LNCaP clone FGC (cell line): Measurements from ENCODE around the gene SNCB.

Experiments used
- DNase-seq: peaks from one replicate; pipeline ENCODE4 v3.0.0-alpha.2; 2011; ENCODE audit warnings: low read depth
- H3K4me3 ChIP-seq: 2 replicates; pipeline ENCODE4 v1.5.1; 2011; ENCODE audit warnings: mild to moderate bottlenecking, low read depth, low read length, control low read depth
- TF ChIP-seq, protein P1 (sequence below): IDR thresholded peaks from 2 replicates; pipeline ENCODE4 v1.5.1; 2012; ENCODE audit warnings: mild to moderate bottlenecking; ENCODE audit not compliant: control insufficient read depth, insufficient read depth; ENCODE audit errors: extremely low read depth

SNCB gene

DNA sequence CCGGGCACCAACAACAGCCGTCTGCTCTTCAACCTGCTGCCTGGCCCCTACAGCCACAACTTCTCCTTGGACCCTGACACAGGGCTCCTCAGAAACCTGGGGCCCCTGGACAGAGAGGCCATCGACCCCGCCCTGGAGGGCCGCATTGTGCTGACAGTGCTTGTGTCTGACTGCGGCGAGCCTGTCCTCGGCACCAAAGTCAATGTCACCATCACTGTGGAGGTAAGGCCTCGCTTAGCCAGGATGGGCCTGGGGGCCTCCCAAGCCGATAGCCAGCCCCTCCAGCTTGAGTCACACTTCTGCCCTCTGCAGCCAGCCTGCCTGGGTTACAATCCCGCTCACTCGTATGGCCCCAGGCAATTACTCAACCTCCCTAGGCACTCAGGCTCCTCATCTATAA, 49.0 kb downstream of the SNCB start:
- TF ChIP-seq, protein P1, sequence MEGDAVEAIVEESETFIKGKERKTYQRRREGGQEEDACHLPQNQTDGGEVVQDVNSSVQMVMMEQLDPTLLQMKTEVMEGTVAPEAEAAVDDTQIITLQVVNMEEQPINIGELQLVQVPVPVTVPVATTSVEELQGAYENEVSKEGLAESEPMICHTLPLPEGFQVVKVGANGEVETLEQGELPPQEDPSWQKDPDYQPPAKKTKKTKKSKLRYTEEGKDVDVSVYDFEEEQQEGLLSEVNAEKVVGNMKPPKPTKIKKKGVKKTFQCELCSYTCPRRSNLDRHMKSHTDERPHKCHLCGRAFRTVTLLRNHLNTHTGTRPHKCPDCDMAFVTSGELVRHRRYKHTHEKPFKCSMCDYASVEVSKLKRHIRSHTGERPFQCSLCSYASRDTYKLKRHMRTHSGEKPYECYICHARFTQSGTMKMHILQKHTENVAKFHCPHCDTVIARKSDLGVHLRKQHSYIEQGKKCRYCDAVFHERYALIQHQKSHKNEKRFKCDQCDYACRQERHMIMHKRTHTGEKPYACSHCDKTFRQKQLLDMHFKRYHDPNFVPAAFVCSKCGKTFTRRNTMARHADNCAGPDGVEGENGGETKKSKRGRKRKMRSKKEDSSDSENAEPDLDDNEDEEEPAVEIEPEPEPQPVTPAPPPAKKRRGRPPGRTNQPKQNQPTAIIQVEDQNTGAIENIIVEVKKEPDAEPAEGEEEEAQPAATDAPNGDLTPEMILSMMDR: no peak
- no peak overlapping the region for H3K4me3 ChIP-seq
- DNase-seq: no peak

DNA sequence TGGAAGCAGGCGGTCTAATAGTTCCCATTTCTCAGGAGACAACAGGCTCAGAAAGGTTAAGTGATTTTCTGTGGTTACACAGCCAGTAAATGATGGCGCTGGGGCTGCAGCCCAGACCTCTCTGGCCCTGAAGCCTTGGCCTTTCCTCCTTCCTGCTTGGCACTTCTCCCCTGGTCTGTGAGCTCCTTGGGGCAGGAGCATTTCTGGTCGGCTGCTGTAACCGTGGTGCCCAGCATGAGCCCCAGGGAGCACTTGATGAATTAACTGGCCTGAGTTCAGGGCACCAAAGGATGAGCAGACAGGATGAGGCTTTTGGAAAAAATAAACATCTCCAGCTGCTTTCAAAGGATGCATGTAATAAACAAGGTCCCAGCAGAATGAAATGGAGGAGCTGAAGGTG, 51.0 kb downstream of the SNCB start:
- TF ChIP-seq, protein P1: no peak
- H3K4me3 ChIP-seq: no peak overlapping the region
- DNase-seq: no peak

DNA sequence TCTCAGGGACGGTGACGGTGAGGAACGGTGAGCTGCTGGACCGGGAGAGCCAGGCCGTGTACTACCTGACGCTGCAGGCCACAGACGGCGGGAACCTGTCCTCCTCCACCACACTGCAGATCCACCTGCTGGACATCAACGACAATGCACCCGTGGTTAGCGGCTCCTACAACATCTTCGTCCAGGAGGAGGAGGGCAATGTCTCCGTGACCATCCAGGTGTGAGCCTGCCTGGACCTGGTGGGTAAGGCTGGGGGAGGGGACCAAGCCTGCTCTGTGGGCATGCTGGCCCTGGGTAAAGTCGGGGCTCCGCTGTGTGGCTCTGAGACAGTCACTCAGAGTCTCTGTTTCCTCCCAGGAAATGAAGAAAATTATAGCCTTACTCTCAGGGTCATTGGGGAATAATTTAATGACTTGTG, 51.9 kb downstream of the SNCB start:
- TF ChIP-seq, protein P1: peak; percentile 91
- peak; percentile 72 for DNase-seq
- H3K4me3 ChIP-seq: no peak overlapping the region

DNA sequence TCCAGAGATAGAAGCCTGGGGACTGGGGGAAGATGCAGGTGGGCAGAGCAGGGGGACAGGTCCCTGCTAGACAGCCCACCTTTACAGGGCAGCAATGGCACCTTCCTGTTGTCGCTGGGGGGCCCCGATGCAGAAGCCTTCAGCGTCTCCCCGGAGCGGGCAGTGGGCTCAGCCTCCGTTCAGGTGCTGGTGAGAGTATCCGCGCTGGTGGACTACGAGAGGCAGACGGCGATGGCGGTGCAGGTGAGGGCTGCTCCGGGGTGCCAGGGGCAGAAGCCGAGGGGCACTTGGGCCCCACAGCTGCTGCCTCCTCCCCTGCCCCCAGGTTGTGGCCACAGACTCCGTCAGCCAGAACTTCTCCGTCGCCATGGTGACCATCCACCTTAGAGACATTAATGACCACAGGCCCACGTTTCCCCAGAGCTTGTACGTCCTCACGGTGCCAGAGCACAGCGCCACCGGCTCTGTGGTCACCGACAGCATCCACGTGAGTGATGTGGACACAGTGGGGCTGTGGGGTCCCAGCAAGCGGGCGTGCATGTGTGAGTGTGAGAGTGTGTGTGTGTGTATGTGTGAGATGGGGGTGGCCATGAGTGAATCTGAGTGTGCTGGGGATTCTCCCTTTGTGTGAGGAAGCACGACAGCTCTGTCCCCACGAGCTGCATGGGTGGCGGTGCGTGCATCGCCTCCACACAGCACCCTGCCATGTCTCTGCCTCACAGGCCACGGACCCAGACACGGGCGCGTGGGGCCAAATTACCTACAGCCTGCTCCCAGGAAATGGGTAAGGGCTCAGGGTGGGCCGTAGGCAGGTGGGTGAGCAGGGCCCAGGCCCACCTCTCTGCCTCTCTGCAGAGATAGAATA, 52.8 kb downstream of the SNCB start:
- TF ChIP-seq, protein P1: no peak
- no peak for DNase-seq
- H3K4me3 ChIP-seq: no peak overlapping the region

DNA sequence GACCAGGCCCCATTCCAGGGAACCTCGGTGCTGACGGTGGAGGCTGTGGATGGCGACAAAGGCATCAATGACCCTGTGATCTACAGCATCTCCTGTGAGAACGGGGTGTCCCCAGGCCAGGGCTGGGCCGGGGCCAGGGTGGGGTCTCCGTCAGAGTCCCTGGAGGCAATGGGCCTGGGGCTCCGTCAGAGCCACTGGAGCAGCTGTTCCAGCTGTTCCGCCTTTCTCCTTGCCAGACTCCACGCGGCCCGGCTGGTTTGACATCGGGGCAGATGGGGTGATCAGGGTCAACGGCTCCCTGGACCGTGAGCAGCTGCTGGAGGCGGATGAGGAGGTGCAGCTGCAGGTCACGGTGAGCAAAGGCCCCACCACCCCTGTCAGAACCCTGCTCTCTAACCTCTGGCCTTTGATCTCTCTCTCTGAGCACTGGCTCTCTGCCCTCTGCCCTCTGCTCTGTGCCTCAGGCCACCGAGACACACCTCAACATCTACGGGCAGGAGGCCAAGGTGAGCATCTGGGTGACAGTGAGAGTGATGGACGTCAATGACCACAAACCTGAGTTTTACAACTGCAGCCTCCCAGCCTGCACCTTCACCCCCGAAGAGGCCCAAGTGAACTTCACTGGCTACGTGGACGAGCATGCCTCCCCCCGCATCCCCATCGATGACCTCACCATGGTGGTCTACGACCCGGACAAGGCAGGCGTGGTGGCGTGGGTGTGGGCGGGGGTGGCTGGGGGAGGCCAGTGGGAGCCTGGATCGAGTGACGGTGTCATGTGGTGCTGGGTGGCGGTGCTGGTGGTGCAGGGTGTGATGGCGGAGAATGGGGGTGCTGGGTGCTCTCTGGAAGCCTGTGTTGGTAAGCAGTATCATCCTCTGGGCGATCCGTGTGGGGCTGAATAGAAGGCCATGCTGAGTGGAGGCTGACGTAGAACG, 54.6 kb downstream of the SNCB start:
- DNase-seq: no peak
- no peak overlapping the region for H3K4me3 ChIP-seq
- TF ChIP-seq, protein P1: no peak

DNA sequence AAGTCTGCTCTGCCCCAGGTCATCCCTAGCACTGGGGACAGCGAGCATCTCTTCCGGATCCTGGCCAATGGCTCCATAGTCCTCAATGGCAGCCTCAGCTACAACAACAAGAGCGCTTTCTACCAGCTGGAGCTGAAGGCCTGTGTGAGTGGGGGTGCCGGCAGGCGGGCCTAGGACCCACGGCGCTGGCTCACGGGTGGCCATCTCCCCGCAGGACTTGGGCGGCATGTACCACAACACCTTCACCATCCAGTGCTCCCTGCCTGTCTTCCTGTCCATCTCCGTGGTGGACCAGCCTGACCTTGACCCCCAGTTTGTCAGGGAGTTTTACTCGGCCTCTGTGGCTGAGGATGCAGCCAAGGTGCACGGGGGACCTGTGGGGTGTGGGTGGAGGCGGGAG, 55.3 kb downstream of the SNCB start:
- H3K4me3 ChIP-seq: no peak overlapping the region
- TF ChIP-seq, protein P1: no peak
- no peak for DNase-seq
